Kasumi-1 (cell line): ENCODE measurements around the gene ARVCF.
"Not testable (repeated sequence)": the region's sequence is repeated elsewhere in the genome, so short reads cannot be mapped to it uniquely, and the experiment has no call there.

Experiments used
- DNase-seq, 2 experiments: peaks; one replicate each; lab custom pipeline; 2025; lab: John Stamatoyannopoulos, UW

ARVCF gene

DNA sequence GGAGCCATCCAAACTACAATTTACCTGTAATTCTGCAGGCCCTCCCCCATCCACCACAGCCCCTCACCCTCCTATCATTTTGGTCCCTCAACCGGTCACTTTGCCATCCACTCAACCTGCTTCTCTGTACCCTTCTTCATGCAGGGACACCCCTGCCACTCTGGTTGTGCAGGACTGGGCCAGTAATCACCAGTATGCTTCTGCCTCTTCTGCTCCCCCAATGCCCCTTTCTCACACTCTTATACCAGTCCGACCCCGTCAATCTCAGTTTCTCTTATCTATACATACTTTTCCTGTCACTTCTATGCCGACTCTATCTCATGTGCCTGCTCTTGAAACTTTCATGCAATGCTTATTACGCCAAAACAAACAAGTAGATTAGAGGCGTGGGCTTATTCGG lies 80.1 kb downstream of the ARVCF start:
- no peak for DNase-seq

DNA sequence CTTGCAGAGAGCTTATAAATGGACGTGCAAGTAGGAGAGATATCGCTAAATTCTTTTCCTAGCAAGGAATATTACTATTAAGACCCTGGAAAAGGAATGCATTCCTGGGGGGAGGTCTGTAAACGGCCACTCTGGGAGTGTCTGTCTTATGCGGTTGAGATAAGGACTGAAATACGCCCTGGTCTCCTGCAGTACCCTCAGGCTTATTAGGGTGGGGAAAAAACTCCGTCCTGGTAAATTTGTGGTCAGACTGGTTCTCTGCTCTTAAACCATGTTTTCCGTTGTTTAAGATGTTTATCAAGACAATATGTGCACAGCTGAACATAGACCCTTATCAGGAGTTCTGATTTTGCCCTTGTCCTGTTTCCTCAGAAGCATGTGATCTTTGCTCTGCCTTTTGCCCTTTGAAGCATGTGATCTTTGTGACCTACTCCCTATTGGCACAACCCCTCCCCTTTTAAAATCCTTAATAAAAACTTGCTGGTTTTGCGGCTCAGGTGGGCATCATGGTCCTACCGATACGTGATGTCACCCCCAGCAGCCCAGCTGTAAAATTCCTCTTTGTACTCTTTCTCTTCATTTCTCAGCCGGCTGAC lies 81.4 kb downstream of the ARVCF start:
- DNase-seq = not testable (repeated sequence)

DNA sequence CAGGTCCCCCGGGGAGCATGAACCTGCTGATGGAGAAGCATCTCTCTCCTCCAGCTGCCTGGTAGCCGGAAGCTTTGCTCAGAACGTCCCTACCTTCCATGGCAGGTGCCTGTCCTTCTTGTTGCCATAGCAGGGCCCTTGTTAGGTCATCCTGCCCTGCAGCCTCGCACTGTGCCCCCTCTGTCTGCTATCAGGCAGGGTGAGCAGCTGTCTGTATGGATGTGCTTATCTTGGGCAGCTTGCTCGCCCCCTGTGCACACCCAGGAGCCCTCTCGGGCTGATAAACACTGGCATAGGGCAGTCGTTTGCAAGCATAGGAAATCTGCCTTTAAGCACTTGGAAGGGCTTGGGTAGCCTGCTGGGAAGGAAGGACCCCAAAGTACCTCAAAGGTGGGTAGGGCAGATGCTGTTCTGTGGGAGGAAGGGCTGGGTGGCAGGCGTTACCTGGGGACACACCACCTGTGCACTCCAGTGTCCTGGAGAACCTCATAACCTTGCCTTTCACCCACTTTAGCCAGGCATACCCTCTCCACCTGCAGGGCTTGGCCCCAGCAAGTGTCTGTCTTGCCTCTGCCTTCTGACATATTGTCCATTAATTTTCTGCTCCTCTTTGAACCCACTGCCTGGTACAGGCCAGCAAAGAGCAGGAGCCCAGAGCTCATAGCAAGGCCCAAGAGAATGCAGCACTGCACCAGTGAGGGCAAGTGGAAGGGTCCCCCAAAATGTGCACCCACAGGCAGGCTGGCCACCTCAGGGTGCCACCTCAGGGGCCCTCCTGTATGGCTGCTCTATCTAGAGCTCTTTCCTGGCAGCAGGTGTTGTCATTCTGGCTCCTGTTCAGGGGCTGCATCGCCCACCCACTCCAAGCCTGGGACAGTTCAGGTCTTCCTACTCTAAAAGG lies 83.0 kb downstream of the ARVCF start:
- DNase-seq = no peak

DNA sequence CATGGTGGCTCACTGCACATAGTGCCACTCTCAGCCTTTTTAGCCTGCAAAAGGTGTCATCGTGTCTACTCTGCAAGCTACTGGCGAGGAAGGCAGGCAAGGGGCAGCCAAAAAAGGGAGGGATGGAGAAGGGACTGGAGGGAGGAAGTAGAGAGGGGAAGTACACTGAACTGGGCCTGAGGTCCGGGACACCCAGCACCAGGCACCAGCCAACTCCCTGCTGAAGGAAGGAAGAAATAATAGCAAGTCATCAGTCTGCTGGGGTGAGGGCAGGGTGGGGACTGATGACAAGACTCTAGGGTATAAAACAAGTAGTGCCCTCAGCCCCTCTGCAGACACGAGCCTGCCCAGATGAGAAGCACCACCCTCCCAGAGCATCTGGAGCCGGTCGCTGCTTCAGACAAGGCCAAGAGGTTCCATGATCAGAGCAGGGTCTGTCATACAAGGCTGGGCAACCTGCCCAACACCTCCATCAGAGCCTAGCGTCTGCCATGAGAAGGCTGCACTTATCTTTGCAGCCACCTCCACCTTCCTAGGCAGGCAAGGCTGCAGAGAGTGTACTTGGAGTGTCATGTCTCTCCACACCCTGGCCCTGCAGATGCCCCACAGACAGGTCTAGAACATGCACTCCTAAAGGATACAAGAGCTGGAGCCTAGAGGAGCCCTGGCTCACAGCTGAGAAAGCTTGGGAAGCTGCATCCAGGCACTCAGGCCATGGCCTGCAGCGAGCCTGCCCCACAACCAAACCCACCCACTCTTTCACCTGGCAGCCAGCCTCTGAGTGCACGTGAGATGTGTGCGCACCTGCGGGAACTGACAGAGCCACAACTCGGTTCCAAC lies 84.0 kb downstream of the ARVCF start:
- DNase-seq = no peak

DNA sequence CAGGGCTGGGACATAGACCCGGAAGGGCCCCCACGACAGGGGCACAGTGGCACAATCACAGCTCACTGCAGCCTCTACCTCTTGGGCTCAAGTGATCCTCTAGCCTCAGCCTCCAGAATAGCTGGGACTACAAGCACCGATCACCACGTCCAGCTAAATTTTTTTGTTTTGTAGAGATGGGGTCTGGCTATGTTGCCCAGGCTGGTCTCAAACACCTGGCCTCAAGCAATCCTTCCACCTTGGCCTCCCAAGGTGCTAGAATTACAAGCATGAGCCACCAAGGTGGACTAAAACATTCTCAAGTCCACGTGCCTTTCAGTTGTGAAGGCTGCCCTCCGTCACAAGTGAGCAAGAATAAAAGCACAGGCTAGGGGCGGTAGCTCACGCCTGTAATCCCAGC lies 85.1 kb downstream of the ARVCF start:
- no peak for DNase-seq

DNA sequence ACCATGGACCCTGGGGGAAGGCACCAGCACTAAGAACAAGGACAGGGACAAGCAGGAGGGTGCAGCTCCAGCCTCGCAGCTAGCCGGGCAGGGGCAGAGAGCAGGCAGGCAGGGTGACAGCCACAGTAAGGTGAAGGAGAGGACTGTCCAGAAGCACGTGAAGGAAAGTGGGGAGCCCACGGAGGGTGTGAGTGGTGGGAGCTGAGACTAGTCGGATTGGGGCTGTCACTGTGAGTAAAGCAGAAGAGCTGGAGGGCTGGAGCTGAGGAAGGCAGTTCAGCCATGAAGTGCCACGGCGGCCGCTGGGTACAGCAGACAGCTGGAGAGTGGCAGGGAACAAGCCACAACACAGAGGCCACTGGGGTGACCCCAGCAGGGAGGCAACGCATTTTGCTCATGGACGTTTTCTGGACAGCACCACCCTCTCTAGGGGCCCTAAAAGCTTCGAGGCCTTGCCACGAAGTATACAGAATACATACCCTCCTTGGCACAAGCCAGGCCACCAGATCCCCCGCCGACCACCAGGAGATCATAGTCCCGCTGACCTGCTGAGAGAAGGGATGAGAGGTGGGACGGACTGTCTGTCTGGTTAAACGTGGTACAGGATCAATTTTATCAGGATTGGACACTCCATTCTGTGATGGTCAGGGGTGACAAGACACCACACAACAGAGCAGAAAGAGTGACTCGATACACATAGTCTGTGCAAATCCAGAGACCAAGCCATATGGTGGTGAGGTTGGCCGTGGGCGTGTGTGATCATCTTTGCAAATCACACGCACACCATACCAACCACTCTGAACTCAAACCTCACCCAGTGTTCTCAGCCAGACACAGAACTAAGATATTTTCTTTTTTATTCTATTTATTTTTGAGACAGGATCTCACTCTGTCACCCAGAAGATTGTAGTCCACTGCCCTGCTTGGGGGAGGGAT lies 85.8 kb downstream of the ARVCF start:
- no peak for DNase-seq

DNA sequence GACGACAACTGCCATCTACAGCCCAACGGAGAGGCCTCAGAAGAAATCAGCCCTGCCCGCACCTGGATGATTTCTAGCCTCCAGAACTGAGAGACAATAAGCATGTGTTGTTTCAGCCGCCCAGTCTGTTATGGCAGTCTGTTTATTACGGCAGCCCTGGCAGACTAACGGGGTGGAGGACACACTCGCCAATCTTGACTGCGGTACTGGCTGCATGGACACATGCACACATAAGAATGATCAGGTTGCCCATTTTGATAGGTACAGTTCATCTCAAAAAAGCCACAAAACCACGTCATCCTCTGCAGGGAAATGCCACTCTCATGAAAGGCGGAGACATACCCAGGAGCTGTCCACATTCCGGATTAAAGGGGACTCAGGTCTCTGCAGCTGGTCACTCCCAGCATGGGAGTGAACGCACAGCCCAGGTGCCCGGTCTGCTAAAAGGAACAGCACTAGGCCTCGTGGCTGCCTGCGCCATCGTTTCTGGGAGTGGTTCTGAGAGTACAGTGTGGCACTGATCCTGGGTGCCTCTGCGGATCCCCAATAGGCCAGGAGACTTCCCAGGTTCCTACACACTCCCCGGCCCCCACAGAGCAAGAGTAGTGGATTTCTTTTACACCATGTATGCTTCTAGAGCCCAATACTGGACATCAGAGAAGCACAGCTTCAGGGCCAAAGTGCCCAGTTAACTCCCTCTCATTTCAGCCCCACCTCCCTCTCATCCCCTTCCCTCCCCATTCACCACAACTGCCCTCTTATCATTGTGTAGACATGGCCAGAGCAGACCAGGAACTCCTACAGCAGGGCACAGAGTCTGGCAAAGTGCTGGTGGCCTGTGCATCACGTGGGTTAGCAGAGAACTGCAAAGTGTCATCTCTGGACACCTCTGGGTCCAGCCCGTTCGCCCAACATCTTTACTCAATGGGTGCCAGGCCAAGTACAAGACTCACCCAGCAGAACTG lies 86.8 kb downstream of the ARVCF start:
- DNase-seq = no peak

DNA sequence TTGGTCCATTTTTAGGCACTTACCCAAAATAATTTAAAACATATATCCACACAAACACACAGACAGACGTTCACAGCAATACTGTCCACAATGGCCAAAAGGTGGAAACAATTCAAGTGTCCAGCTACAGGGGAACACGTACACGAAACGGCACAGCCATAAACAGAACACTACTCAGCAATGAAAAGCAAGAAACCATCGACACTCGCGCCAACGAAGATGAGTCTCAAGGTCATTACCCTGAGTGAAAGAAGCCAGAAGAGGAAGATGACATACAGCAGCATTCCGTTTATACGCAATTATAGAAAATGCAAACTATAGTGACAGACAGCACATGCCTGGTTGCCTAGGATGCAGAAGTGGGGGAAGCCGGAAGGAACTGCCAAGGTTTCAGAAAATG lies 88.4 kb downstream of the ARVCF start:
- DNase-seq = no peak

DNA sequence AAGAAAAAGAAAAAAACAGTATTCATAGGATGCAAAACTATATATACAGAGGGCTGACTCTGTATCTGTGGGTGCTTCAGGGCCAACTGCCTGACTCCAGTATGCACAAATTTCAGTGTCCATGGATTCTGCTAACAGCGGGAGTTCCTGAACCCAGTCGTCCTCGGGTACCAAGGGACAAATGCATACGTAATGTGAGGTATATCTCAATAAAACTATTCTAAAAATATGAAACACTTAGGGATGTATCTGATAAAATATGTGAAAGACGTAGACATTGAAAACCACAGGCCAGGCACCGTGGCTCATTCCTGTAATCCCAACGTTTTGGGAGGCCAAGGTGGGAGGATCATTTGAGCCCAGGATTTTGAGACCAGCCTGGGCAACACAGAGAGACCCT lies 88.9 kb downstream of the ARVCF start:
- no peak for DNase-seq

DNA sequence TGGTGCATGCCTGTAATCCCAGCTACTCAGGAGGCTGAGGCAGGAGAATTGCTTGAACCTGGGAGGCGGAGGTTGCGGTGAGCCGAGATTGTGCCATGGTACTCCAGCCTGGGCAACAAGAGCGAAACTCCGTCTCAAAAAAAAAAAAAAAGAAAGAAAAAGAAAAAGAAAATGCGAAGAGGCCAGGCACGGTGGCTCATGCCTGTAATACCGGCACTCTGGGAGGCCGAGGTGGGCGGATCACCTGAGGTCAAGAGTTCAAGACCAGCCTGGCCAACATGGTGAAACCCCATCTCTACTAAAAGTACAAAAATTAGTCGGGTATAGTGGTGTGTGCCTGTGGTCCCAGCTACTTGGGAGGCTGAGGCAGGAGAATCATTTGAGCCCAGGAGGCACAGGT lies 90.6 kb downstream of the ARVCF start:
- DNase-seq = not testable (repeated sequence)

DNA sequence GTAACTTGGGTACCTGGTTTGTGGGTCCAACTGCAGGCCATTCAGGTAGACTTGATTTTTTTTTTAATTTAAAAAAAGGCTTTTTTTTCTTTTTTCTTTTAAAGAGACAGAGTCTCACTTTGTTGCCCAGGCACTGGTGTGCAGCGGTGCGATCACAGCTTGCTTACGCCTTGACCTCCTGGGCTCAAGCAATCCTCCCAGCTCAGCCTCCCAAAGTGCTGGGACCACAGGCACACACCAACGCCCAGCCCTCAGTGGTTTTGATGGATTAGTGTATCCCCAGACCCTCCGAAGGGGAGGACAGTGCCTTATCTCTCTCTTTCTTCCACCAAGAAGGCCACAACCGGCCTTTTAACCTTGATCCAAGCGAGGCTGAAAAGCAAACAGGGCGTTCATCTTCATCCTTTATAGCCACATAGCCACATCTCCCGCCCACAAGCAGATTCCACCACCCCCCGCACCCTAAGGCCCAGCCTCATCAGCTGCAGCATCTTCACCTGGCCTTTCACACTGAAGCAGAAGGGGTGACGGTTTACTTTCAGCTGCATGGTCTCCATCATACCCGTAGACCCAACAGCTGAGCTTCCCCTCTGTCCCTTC lies 92.6 kb downstream of the ARVCF start:
- DNase-seq = no peak

DNA sequence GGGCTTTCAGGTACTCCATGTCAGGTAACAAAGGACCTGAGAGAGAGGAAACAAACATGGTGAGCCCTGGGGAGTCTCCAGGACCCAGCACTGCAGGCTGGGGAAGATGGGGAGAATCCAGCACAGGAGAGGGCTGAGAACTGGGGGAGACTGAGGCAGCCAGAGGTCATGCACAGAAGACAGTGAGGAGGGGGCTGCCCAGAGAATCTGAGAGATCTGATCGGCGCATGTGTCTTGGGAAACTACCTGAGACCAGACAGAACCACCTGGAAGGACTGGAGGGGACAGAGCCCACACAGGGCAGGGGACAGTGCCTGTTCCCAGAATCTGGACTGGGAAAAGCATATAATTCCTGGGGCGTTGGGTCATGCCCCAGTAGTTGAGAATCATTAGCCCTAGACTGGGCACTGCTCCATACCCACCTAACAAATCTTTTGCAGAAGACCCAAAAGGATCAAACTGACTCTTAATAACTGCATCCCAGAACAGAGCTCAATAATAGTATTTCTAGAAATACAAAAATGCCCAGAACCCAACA lies 95.0 kb downstream of the ARVCF start:
- no peak for DNase-seq
